NCI-H69 (cell line): Measurements from ENCODE around the gene COTL1.
"Not testable (repeated sequence)": the region's sequence is repeated elsewhere in the genome, so short reads cannot be mapped to it uniquely, and the experiment has no call there.

Source experiments
- DNase-seq: peaks from one replicate; lab custom pipeline; 2025; lab: John Stamatoyannopoulos, UW

The COTL1 gene

DNA sequence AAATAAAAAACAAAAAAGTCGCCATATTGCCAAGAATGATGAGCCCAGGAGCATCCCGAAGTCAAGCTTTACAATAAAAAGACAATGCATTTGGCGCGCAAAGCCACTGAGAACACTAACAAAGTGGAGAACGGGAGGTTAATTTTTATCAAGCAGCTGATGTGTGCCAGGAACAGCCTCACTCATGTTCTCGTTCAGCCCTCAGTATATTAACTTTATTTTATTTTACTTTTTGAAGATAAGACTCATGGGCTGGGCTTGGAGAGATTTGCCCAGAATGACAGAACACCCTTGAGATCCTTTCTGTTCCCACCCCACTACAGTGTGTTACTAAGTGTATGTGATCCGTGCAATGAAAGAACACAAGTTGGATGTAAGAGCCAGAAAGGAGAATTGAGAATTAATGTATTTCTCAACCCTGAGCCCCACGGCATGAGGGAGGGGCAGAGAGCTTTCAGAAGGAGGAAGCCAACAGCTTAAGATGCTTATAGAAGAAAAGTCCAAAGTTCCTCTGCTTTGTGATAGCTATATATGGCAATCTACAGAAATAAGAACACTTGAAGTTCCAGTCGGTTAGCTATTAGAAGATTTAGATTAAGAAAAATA is 48.4 kb downstream of the COTL1 start:
- DNase-seq, result no peak

DNA sequence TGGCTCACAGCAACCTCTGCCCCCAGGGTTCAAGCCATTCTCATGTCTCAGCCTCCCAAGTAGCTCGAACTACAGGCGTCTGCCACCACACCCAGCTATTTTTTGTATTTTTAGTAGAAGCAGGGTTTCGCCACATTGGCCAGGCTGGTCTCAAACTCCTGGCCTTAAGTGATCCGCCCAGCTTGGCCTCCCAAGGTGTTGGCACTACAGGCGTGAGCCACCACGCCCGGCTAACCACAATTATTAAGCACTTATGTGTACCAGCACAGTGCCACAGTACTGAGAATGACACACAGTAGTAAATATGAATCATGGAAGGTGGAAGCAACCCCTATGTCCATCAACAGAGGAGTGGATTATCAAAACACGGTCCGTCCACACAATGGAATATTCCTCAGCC is 49.8 kb downstream of the COTL1 start:
- no peak for DNase-seq

DNA sequence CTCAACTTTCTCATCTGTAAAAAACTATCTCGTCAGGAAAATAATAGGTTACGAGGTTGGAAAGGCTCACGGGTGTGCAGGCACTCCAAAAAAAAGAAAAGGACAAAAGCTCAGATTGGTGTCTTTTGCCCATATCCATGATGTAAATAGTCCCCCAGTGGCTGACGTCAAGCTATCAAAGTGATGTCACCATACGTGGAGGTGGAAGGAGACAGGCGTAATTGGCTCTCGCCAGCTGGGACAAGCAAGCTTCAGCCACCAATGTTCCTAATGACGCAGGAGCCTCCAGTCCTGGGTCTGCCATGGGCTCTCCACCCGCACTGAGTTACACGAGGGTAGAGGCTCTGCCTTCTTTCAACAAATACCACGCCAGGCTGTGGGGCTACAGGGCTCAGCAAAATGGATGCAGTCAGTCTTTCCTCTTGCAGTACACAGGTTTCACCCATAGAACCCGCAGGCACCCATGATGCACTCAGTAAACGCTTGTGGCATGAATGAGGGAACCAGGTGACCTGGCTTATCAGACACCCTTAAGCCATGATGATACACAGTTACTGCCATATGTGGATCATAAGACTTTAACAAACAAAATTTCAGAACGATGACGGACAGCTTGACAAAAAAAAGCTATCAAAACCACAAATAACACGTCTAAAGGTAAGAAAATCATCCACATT is 50.5 kb downstream of the COTL1 start:
- no peak for DNase-seq

DNA sequence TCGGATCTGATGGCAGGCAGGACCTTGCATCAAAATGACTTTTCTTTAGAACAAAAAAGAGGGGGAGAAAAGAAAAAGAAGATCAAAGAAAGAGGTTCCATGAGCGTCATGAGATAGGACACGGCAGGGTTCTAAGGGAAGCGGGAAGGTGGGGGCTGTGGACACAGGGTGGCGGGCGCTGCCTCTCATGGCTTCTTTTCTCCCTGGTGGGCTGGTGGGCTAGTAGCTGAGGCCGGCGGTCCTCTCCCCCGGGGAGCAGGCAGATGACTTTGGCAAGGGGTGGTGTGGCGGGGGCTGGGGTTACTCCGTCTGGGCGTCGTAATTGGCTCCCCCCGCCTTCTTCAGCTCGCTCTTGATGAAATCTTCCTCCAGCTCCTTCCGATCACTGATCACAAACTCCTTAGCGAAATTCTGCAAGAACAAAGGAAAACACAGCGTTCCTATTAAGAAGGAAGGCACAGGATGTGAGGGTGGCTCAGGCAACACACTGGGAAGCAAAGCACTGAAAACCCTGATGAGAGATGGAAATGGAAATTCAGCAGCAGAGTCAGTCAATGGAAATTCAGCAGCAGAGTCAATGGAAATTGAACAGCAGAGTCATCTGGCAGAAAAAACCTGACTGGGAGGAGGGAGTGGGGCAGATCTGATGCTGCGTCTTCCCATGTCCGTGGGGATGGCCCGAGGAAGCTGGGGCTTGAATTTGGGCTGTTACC is 51.2 kb downstream of the COTL1 start:
- DNase-seq, result no peak

DNA sequence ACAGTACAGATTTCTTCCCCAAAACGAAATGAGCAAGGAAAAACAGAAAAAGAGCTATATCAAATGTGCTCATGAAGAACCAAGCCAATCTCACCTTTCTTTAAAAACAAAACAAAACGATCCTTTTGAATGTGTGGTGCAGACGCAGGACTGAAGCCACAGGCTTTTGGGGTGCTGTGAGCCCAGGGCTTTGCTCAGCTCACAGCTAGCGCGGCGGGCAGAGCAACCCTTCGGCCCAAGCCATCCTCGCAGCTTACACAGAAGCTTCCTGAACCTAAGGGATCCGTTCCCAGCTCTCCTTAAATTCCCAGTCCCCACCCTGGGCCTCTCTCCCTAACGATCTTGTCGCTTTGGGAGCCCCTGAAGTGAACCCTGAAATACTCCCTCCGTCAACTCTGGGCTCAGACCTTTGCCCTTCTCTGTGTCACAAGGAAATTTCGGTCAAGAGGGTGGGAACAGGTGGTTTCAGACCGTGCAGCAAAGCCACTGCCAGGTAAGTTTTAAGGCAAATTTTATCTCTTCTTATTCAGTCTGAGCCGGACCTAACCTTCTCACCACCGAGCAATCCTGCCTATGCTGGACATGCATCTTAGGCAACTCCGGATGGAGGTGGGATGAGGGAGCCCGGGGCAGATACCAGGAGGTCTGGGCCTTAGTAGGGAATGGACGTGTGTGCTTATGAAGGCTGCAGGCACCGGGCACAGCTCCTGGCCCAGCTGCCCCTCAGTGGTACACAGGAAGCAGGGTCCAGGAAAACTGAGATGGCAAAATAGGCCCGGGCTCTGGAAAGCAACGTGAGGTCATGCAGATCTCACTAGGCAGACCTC is 52.0 kb downstream of the COTL1 start:
- DNase-seq, result no peak

DNA sequence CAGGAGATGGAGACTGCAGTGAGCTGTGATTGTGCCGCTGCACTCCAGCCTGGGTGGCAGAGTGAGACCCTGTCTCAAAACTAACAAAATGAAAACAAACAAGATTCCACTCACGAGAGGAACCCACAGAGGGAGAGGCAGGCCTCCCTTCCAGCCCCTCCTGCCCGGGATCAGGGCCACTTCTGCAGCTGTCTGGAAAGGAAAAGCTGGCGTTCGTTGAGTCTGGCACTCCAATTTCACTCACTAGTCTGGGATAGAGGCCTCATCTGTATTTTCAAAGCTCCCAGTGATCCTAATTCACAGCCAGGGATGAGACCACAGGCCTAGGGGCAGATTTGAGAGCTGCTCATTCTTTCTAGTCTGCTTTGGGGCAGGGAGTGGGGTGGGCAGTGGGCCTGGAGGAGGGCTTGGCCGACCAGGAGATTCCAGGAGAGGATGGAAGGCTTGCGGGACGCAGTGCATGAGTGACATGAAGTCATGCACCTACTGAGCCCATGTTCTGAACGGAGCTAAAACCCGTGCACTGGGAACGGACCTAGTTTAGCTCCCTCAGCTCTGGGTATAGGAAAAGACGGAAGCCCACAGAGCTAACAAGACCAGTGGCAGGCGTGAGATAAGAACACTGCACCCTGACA is 54.0 kb downstream of the COTL1 start:
- no peak for DNase-seq

DNA sequence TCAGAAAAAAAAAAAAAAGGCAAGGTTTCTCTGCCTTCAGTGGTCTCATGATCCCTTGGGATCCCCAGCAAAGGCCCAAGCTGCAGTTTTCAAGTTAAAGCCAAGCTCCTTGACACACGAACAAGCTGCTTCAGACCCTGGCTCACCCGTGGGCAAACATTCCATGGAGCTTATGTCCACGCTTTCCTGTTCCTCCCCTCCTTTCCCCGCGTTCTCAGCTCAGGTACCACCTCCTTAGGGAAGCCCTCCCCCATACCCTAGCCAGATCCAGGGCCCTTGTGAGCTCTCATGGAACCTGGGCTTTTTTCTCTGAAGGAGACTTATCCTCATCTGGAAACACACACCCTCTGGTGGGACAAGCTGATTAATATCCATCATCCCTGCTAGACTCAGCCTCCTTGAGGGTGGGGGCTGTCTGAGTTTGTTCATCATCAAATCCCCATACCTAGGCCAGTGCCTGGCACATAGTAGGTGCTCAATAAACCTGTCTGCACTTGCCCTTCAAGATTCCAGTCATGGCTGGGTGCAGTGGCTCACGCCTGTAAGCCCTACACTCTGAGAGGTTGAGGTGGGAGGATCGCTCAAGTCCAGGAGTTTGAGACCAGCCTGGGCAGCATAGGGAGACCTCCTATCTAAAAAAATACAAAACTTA is 54.7 kb downstream of the COTL1 start:
- DNase-seq, result no peak

DNA sequence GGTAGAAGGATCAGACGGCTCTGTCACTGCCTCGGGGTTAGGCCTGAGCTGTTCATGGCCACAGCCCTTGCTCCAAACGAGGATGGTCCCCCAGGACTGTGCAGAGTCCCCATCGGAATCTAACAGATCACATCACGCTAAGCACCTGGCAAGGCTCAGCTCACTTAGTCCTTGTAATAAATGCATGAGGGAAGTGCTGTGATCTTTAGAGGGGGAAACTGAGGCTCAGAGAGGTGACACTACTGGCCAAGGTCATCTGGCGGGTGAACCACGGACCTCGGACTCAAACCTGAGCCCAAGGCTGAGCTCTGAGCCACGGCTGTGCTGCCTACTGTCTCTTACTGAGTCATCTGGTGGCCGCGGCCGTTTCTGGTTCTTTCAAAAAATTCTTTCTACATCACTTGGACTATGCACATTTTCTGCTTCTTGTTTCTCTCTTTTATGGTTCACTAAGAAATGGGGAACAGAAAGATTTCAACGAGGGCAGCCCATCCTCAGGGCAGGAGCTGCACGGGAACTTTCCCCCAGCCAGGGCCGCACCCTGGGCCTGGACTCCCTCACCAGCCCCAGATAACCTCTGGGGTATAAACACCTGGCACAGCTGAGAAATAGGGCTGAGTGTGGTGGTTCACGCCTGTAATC is 55.6 kb downstream of the COTL1 start:
- no peak for DNase-seq

DNA sequence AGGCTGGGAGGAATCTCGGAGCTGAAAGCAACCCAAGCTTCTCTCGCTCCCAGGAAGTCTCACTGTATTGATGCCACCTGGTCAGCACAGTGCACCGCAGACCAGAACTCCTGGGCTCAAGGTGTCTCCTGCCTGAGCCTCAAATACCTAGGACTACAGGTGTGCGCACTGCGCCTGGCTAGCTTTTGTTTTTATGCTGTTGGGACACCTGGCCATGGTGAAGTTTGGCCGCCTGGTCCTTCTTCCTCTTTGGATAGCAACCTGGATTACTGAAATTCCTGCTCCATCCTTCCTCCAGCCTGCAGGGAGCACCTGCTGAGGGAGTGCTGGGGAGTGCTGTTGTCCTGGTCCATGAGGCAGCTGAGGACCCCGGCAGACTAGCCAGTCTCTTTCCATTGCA is 56.6 kb downstream of the COTL1 start:
- no peak for DNase-seq

DNA sequence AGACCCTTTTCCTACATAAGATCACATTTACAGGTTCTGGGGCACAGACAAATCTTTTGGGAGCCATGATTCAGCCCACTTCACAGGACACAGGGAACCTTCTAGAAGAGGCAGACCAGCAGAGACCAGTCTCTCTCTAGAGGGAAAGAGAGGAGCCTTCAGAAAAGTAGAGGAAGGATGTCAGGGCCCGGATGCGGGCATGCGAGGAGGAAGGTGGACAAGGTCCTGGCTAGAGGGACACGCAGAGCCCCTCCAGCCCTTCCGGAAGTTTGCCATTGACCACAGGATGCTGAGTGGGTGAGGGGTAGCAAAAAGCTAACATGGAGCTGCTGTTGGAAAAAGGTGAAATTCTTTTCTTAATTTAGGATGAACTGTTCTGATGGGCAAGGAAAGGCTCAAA is 57.6 kb downstream of the COTL1 start:
- DNase-seq, result no peak

DNA sequence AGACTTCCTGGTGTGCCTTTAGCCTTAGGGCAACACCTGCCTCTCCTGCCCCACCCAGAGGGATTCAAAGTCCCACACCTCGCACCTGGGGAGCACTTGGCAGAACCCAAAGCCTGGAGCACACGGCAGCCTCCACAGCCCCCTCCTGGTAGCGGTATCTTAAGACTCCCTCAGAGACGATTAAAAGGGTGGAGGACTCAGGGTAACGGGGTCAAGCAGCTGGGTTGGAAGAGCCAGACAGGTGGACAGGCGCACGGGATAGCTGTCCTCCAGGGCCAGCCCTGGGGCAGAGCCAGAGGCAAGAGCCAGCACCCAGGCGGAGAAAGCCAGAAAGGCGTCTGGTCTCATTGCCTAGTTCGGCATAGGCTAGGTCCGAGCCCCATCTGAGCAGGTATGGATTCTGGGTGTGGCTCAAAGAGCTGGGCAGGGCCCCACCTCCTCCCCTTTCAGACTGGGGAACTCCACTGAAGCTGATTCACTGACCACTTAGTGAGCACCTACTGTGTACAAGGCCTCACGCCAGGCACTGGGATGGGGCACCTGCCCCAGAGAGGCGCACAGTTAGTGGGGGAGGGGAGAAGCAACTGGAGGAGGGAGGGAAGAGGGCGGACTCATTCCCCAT is 58.5 kb downstream of the COTL1 start:
- DNase-seq, result peak; percentile 82

DNA sequence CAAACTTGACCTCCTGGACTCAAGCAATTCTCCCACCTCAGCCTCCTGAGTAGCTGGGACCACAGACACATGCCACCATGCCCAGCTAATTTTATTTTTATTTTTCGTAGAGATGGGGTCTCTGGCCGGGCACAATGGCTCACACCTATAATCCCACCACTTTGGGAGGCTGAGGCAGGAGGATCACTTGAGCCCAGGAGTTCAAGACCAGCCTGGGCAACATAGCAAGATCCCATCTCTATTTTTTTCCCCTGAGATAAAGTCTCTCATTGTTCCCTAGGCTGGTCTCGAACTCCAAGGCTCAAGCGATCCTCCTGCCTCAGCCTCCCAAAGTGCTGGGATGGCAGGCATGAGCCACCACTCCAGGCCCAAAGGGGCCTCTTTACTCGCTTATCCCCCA is 59.0 kb downstream of the COTL1 start:
- DNase-seq, result not testable (repeated sequence)

DNA sequence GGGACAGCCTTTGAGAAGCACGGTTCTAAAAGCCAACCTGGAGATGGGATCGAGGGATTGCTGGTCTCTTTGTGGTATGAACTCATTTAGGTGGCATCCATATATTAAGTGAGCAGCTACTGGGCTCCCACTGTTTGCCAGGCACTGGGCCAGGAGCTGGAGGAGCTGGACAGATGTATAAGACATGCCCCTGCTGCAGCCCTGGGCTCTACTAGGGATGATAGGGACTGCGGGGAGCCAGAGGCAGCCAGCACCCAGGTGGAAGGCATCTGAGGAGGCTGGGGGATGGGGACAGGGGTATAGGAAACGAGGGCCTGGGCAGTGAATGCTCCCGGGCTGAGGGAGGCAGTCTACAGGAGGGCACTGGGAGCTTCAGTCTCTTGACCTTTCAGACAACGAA is 60.4 kb downstream of the COTL1 start:
- DNase-seq, result peak; percentile 3

DNA sequence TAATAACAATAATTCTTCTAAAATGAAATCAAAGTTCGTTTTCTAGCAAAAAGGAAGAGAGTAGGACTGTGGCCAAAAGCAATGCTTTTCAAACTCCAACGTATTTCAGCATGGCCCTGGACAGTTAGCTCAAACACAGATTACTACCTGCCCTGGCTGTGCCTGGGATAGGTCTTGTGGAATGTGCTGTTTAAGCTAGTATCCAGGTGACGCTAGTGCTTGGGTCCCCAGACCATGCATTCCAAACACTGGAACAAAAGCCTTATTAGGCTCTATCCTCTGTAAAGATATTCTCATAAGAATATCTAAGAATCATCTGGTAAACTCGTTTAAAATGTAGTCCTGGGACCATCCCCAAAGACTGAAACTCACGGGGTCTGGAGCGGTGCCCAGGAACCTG is 60.8 kb downstream of the COTL1 start:
- DNase-seq, result no peak

DNA sequence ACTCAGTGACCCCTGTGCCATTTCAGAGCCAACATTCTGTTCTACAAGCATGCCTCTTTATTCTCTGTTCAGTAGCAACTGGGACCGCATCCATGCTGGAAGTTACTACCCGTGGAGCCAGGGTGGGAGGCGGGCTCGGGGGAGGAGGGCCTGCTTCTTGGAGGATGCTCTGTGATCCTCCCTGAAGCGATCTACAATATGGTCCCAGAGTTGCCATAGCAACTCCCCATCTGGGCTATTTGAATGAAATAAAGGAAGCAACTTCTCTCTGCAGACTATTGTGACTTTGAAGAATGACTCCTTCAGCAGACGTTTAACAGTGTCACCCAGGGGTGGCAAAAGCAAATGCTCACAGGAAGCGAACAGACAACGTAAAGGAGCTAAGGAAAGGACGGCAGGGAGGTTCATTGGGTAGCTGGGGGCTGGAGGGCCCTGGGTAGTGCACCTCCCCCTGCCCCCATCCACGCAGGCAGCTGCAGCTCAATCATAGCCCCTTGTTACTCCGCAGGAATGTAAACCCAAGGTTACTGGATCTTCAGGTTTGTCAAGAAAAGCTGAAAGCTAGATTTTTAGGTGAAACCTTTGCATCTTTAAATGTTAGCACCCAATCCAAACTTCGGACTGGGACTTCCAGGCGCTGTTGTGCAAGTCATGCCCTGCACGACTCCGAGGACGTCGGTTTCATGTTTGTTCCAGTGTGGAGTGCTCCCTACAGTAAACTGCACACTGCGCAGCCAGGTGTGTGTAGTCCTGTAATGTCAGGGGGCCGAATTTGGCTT is 62.3 kb downstream of the COTL1 start:
- peak; percentile 69 for DNase-seq

DNA sequence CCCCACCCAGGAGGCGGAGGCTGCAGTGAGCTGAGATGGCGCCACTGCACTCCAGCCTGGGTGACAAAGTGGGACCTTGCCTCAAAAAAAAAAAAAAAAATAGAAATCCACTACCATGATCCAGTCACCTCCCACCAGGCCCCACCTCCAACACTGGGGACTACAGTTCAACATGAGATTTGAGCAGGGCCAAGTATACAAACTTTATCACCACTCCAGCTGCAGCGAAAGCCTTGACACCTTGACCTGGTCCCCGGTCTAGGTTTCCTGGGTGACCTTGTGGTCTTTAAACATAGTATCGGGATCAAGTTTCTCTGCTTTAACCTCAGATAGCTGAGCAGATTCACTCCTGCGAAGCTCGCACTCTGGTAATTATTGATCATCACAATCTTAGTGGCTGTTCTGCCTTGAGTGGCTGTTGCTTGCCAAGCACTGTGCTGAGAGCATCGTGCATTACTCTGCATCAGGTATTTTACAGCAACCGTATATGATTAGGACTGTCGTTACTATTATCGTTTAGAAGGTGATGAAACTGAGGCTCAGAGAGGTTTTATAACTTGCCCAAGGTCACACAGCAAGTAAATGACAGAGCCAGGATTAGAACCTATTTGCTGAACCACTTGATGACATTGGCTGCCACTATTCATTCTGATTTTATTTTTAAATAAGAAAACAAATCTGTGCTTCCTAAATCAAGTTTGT is 63.1 kb downstream of the COTL1 start:
- DNase-seq, result no peak

DNA sequence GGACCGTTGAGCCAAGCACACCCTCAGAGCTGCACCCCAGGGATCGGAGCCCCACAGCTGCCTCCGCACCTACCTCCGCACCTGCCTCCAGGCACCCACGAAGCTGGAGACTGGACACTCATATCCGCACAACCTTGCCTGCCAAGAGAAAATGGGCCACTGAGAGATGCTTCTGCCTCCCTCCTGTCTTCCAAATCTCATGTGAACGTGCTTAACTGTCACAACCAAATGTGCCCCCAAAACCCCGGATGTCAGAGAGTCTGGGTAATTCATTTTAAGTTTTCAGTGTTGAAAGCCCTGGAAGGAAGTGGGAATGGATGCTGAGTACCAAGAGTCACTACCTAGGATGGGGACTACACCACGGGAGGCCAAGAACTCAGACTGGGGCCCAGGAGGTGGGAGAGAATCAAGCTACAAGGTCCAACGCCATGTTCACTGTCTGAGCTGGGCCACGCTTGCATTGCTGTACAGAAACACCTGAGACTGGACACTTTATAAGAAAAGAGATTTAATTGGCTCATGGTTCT is 63.9 kb downstream of the COTL1 start:
- DNase-seq, result no peak

DNA sequence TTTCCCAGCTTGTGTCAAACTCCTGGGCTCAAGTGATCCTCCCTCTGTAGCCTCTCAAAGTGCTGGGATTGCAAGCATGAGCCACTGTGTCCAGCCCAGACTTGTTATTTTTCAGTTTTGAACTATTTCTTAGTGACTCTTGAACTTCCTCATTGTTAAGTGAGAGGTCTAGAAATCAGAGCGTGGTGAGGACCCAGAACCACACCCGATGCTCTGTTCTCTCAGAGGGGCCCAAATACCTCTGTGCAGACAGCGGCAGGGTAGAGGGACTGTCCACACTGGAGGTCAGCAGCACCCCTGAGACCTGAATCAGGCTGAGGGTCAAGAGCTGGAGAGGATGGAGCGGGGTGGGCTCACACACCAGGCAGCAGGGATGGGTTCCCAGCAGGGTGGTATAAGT is 65.7 kb downstream of the COTL1 start:
- DNase-seq, result no peak

DNA sequence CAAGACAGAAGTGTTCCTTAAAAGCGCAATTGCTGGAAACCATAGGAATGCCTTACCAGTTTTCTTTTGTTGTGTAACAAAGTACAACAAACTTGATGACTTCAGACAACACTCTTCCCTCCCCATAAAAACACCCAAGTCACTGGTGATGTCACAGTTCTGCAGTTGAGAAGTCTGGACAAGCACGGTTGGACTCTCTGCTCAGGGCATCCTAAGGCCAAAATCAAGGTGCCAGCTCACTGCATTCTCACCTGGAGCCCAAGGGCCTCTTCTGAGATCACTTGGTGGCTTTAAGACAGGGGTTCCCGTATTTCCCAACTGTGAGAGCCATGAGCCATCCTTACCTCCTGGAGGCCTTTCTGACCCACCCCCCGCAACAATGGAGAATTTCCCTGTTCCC is 67.8 kb downstream of the COTL1 start:
- no peak for DNase-seq
